ENCODE data around the gene FKBP5. TPM values are rescaled to one million over a fixed set of nuclear protein-coding genes. Genes with fewer than 3 reads are reported as not detected.

FKBP5 gene
- polyA plus RNA-seq, 1 donor from 2014 or later: 1.2 TPM

DNA sequence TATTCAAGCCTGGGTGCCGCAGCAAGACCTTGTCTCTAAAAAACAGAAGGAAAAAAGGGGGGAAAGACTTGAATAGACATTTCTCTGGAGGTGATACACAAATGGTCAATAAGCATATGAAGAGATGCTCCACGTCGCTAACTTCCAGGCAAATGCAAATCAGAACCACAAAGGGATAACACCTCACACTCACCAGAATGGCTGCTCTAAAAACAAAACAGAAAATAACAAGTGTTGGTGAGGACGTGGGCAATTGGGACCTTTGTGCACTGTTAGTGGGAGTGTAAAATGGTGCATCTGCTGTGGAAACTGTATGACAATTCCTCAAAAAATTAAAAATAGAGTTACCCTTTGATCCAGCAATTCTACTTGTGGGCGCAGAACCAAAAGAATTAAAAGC, 127.6 kb downstream of the FKBP5 start:
- Histone ChIP-seq H3K9ac (ENCODE audit: low read length) (no peak overlapping the region), H3K9me2 (ENCODE audit: insufficient read depth, low read length) (no peaks in the 10 kb centered on the region), H2AFZ (ENCODE audit: low read depth, low read length) (no peak overlapping the region), H3K9me3 (ENCODE audit: low read length) (no peaks in the 10 kb centered on the region), H3K4me2 (ENCODE audit: low read length) (no peak overlapping the region), H3K27me3 (ENCODE audit: insufficient read depth, low read depth, low read length) (no peaks in the 10 kb centered on the region), H3F3A (ENCODE audit: insufficient read depth, low read length, poor library complexity, severe bottlenecking) (no peaks in the 10 kb centered on the region), H3K27ac (ENCODE audit: low read length) (no peak overlapping the region), H3K4me3 (ENCODE audit: low read length) (no peak overlapping the region), H4K20me1 (ENCODE audit: insufficient read depth) (no peaks in the 10 kb centered on the region), H3K36me3 (ENCODE audit: insufficient read depth, low read length) (no peaks in the 10 kb centered on the region), H3K79me2 (replicated peaks; ENCODE audit: insufficient read depth, low read length) (peaks cover 5% of the 10 kb centered on the region)
- TF ChIP-seq, protein P1, sequence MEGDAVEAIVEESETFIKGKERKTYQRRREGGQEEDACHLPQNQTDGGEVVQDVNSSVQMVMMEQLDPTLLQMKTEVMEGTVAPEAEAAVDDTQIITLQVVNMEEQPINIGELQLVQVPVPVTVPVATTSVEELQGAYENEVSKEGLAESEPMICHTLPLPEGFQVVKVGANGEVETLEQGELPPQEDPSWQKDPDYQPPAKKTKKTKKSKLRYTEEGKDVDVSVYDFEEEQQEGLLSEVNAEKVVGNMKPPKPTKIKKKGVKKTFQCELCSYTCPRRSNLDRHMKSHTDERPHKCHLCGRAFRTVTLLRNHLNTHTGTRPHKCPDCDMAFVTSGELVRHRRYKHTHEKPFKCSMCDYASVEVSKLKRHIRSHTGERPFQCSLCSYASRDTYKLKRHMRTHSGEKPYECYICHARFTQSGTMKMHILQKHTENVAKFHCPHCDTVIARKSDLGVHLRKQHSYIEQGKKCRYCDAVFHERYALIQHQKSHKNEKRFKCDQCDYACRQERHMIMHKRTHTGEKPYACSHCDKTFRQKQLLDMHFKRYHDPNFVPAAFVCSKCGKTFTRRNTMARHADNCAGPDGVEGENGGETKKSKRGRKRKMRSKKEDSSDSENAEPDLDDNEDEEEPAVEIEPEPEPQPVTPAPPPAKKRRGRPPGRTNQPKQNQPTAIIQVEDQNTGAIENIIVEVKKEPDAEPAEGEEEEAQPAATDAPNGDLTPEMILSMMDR (IDR thresholded peaks at IDR 0.05; ENCODE audit: poor library complexity, severe bottlenecking): no peak
- TF ChIP-seq, protein P2, sequence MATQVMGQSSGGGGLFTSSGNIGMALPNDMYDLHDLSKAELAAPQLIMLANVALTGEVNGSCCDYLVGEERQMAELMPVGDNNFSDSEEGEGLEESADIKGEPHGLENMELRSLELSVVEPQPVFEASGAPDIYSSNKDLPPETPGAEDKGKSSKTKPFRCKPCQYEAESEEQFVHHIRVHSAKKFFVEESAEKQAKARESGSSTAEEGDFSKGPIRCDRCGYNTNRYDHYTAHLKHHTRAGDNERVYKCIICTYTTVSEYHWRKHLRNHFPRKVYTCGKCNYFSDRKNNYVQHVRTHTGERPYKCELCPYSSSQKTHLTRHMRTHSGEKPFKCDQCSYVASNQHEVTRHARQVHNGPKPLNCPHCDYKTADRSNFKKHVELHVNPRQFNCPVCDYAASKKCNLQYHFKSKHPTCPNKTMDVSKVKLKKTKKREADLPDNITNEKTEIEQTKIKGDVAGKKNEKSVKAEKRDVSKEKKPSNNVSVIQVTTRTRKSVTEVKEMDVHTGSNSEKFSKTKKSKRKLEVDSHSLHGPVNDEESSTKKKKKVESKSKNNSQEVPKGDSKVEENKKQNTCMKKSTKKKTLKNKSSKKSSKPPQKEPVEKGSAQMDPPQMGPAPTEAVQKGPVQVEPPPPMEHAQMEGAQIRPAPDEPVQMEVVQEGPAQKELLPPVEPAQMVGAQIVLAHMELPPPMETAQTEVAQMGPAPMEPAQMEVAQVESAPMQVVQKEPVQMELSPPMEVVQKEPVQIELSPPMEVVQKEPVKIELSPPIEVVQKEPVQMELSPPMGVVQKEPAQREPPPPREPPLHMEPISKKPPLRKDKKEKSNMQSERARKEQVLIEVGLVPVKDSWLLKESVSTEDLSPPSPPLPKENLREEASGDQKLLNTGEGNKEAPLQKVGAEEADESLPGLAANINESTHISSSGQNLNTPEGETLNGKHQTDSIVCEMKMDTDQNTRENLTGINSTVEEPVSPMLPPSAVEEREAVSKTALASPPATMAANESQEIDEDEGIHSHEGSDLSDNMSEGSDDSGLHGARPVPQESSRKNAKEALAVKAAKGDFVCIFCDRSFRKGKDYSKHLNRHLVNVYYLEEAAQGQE (IDR thresholded peaks at IDR 0.05; ENCODE audit: borderline replicate concordance): no peak
- TF ChIP-seq TAF1 (IDR thresholded peaks at IDR 0.05; ENCODE audit: low read depth): no peak
- no peak for TF ChIP-seq EP300 (conservative IDR thresholded peaks at IDR 0.05; ENCODE audit: poor library complexity, severe bottlenecking)
- no peak for TF ChIP-seq RAD21 (conservative IDR thresholded peaks at IDR 0.05)
- TF ChIP-seq MXI1 (conservative IDR thresholded peaks at IDR 0.05; ENCODE audit: poor library complexity, severe bottlenecking): no peak
- no peak for TF ChIP-seq EZH2 (IDR thresholded peaks at IDR 0.05; ENCODE audit: borderline replicate concordance, insufficient read depth, low read length, poor library complexity, severe bottlenecking)
- no peak for TF ChIP-seq POLR2AphosphoS5 (IDR thresholded peaks at IDR 0.05)

DNA sequence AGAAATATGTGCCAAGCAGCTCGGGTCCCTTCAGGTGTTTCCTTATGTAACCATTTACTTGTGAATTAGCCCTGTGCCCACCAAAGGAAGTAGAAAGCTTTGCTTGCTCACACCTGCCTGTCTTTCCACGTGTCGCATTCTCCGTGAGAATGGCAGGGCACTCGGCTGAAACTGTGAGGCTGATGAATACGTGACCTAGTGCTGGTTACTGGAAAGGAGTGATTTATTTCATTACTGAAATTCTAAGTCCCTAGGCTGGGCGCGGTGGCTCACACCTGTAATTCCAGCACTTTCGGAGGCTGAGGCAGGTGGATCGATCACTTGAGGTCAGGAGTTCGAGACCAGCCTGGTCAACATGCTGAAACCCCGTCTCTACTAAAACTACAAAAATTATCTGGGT, 130.1 kb downstream of the FKBP5 start:
- Histone ChIP-seq H3K36me3 (ENCODE audit: insufficient read depth, low read length) (no peaks in the 10 kb centered on the region), H3K9me2 (ENCODE audit: insufficient read depth, low read length) (no peaks in the 10 kb centered on the region), H3K9ac (ENCODE audit: low read length) (no peak overlapping the region), H3K79me2 (replicated peaks; ENCODE audit: insufficient read depth, low read length) (no peaks in the 10 kb centered on the region), H3K9me3 (ENCODE audit: low read length) (no peaks in the 10 kb centered on the region), H3K4me3 (ENCODE audit: low read length) (no peak overlapping the region), H2AFZ (ENCODE audit: low read depth, low read length) (no peak overlapping the region), H3K4me2 (ENCODE audit: low read length) (no peak overlapping the region), H3K27me3 (ENCODE audit: insufficient read depth, low read depth, low read length) (no peaks in the 10 kb centered on the region), H3K27ac (ENCODE audit: low read length) (no peak overlapping the region), H3F3A (ENCODE audit: insufficient read depth, low read length, poor library complexity, severe bottlenecking) (no peaks in the 10 kb centered on the region), H4K20me1 (ENCODE audit: insufficient read depth) (no peaks in the 10 kb centered on the region)
- TF ChIP-seq POLR2AphosphoS5 (IDR thresholded peaks at IDR 0.05) (no peak), MXI1 (conservative IDR thresholded peaks at IDR 0.05; ENCODE audit: poor library complexity, severe bottlenecking) (no peak), EP300 (conservative IDR thresholded peaks at IDR 0.05; ENCODE audit: poor library complexity, severe bottlenecking) (no peak), TAF1 (IDR thresholded peaks at IDR 0.05; ENCODE audit: low read depth) (no peak), SMC3 (conservative IDR thresholded peaks at IDR 0.05; ENCODE audit: poor library complexity) (no peak), RAD21 (conservative IDR thresholded peaks at IDR 0.05) (no peak), EZH2 (IDR thresholded peaks at IDR 0.05; ENCODE audit: borderline replicate concordance, insufficient read depth, low read length, poor library complexity, severe bottlenecking) (no peak)
- TF ChIP-seq, protein P1 (IDR thresholded peaks at IDR 0.05; ENCODE audit: poor library complexity, severe bottlenecking): no peak
- TF ChIP-seq, protein P2 (IDR thresholded peaks at IDR 0.05; ENCODE audit: borderline replicate concordance): no peak

Data from neural cell (in vitro differentiated cells).